ENCODE results near the gene S100P.

The S100P gene

DNA sequence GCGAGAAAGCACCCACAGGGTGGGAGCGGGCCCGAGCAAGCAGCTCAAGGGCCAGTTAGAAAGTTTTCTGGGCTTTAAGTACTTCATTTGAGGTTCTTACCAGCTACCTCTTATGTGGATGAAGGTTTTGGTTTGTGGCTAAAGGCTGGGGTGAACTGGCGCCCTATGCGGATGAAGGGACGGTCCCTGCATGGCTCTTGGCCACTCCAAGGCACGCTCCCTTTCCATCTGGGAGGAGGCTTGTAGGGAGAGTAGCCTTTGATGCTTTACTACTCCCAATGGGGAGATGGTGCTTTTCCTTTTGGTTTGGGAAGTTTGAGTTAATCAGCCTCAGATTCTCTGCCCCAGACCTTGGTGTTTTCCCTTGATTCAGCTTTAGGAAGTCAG, 35.5 kb upstream of the S100P start:
- Histone ChIP-seq H3K4me1 (ENCODE audit: low read depth, poor library complexity, severe bottlenecking) (no peaks in the 10 kb centered on the region), H3K27me3 (ENCODE audit: insufficient read depth, low read depth) (no peaks in the 10 kb centered on the region), H3K79me2 (ENCODE audit: insufficient read depth, low read depth) (no peaks in the 10 kb centered on the region), H4K20me1 (ENCODE audit: insufficient read depth) (no peaks in the 10 kb centered on the region), H3K4me2 (no peak overlapping the region), H2AFZ (ENCODE audit: low read depth) (no peak overlapping the region), H3K36me3 (ENCODE audit: insufficient read depth) (no peaks in the 10 kb centered on the region), H3K4me3 (IDR thresholded peaks at IDR 0.05; ENCODE audit: insufficient read depth, low read depth, low read length) (no peak overlapping the region), H3K27ac (no peak overlapping the region), H3K9ac (no peak overlapping the region)
- TF ChIP-seq, protein P1, sequence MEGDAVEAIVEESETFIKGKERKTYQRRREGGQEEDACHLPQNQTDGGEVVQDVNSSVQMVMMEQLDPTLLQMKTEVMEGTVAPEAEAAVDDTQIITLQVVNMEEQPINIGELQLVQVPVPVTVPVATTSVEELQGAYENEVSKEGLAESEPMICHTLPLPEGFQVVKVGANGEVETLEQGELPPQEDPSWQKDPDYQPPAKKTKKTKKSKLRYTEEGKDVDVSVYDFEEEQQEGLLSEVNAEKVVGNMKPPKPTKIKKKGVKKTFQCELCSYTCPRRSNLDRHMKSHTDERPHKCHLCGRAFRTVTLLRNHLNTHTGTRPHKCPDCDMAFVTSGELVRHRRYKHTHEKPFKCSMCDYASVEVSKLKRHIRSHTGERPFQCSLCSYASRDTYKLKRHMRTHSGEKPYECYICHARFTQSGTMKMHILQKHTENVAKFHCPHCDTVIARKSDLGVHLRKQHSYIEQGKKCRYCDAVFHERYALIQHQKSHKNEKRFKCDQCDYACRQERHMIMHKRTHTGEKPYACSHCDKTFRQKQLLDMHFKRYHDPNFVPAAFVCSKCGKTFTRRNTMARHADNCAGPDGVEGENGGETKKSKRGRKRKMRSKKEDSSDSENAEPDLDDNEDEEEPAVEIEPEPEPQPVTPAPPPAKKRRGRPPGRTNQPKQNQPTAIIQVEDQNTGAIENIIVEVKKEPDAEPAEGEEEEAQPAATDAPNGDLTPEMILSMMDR (conservative IDR thresholded peaks at IDR 0.05; ENCODE audit: low read depth, low read length) = no peak

- Histone ChIP-seq H3K4me1 (ENCODE audit: low read depth, poor library complexity, severe bottlenecking) (no peaks in the 10 kb centered on the region), H3K36me3 (ENCODE audit: insufficient read depth) (no peaks in the 10 kb centered on the region), H3K27ac (no peak overlapping the region), H3K79me2 (ENCODE audit: insufficient read depth, low read depth) (no peaks in the 10 kb centered on the region), H2AFZ (ENCODE audit: low read depth) (no peak overlapping the region), H3K9ac (no peak overlapping the region), H4K20me1 (ENCODE audit: insufficient read depth) (no peaks in the 10 kb centered on the region), H3K27me3 (ENCODE audit: insufficient read depth, low read depth) (no peaks in the 10 kb centered on the region), H3K4me3 (IDR thresholded peaks at IDR 0.05; ENCODE audit: insufficient read depth, low read depth, low read length) (no peak overlapping the region), H3K4me2 (no peak overlapping the region)
- TF ChIP-seq, protein P1 (conservative IDR thresholded peaks at IDR 0.05; ENCODE audit: low read depth, low read length) = no peak
Measured at GRCh38 chr4:6658597-6659075, 35.0 kb upstream of the S100P start.

DNA sequence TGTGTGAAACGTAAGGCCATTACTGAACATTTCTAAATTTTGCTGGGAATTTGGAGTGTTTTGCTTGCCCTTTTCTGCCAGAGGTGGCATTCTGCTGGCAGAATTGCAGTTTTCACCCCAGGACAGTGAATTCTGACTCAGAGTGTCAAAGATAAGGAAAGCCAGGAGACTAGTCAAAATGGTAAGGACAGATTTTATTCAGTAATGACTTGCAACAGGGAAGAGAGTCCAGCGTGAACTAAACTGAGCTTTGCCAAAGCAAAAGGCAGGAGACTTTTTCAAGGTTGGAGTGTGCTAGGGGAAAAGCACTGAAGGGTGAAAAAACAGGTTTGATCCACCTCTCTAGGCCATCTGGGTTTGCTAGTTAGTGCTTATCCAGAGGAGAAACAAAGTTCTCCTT, 33.8 kb upstream of the S100P start:
- Histone ChIP-seq H3K4me2 (no peak overlapping the region), H2AFZ (ENCODE audit: low read depth) (no peak overlapping the region), H3K4me3 (IDR thresholded peaks at IDR 0.05; ENCODE audit: insufficient read depth, low read depth, low read length) (no peak overlapping the region), H3K27me3 (ENCODE audit: insufficient read depth, low read depth) (no peaks in the 10 kb centered on the region), H4K20me1 (ENCODE audit: insufficient read depth) (no peaks in the 10 kb centered on the region), H3K36me3 (ENCODE audit: insufficient read depth) (no peaks in the 10 kb centered on the region), H3K4me1 (ENCODE audit: low read depth, poor library complexity, severe bottlenecking) (no peaks in the 10 kb centered on the region), H3K27ac (no peak overlapping the region), H3K9ac (no peak overlapping the region), H3K79me2 (ENCODE audit: insufficient read depth, low read depth) (no peaks in the 10 kb centered on the region)
- TF ChIP-seq, protein P1 (conservative IDR thresholded peaks at IDR 0.05; ENCODE audit: low read depth, low read length) = no peak

- Histone ChIP-seq H3K9ac (no peak overlapping the region), H3K4me3 (IDR thresholded peaks at IDR 0.05; ENCODE audit: insufficient read depth, low read depth, low read length) (no peak overlapping the region), H4K20me1 (ENCODE audit: insufficient read depth) (no peaks in the 10 kb centered on the region), H3K27me3 (ENCODE audit: insufficient read depth, low read depth) (no peaks in the 10 kb centered on the region), H3K4me2 (no peak overlapping the region), H3K4me1 (ENCODE audit: low read depth, poor library complexity, severe bottlenecking) (no peaks in the 10 kb centered on the region), H3K36me3 (ENCODE audit: insufficient read depth) (no peaks in the 10 kb centered on the region), H2AFZ (ENCODE audit: low read depth) (no peak overlapping the region), H3K79me2 (ENCODE audit: insufficient read depth, low read depth) (no peaks in the 10 kb centered on the region), H3K27ac (no peak overlapping the region)
- TF ChIP-seq, protein P1 (conservative IDR thresholded peaks at IDR 0.05; ENCODE audit: low read depth, low read length) = no peak
Measured at GRCh38 chr4:6660430-6660829, 33.2 kb upstream of the S100P start.
